Body of pancreas (tissue), 4 donors: ENCODE data around the gene STARD9. TPM values are rescaled to one million over a fixed set of nuclear protein-coding genes. Genes with fewer than 3 reads are reported as not detected.

ENCODE experiments used
- ATAC-seq: fragments of 150-250 bp; one replicate; pipeline ENCODE4 v1.9.1; 2016
- DNase-seq, 4 donors: peaks; one replicate each; pipeline ENCODE4 v3.0.0-alpha.2; 2019
- H3K27ac ChIP-seq, 4 donors: fragments of 200-600 bp; sonication (generic); 1 replicate in 3 of 4; 2 replicates in 1 of 4; pipeline versions ENCODE4 v1.5.1 to v1.6.1; 2016 to 2019; ENCODE audit warnings: mild to moderate bottlenecking in 1 of 4, mixed read lengths in 1 of 4, moderate library complexity in 1 of 4
- H3K27me3 ChIP-seq, 2 donors: fragments of 200-600 bp; sonication (generic); one replicate each; pipeline ENCODE4 v1.6.0; 2016; ENCODE audit warnings: mild to moderate bottlenecking in 1 of 2
- H3K36me3 ChIP-seq, 2 donors: fragments of 200-600 bp; sonication (generic); replicated peaks in 1 of 2; 2 replicates each; pipeline ENCODE4 v1.5.1; 2016; ENCODE audit warnings: low read depth in 2 of 2; ENCODE audit not compliant: insufficient read depth in 1 of 2
- H3K4me1 ChIP-seq: fragments of 200-600 bp; sonication (generic); one replicate; pipeline ENCODE4 v1.6.0; 2016
- H3K4me3 ChIP-seq, 2 donors: fragments of 200-600 bp; sonication (generic); 1 replicate in 1 of 2; 2 replicates in 1 of 2; pipeline ENCODE4 v1.5.1; 2016 to 2019
- H3K9me3 ChIP-seq, 3 donors: fragments of 200-600 bp; sonication (generic); 1 replicate in 2 of 3; 2 replicates in 1 of 3; pipeline ENCODE4 v1.5.1; 2016
- CTCF ChIP-seq, 7 experiments: fragments of 450-650 bp in 4 of 7; fragments of 200-600 bp in 3 of 7; sonication (generic) in 3 of 7; IDR thresholded peaks; one replicate each; pipeline ENCODE4 v1.5.1; 2016 to 2019; ENCODE audit warnings: antibody characterized with exemption in 7 of 7
- POLR2A ChIP-seq, 3 donors: fragments of 450-650 bp; IDR thresholded peaks; one replicate each; pipeline ENCODE4 v1.6.1; 2016; ENCODE audit warnings: antibody characterized with exemption in 3 of 3, mild to moderate bottlenecking in 2 of 3
- WGBS, 2 donors: methylation state at CpG; one replicate each; pipeline ENCODE4 v1.1.5; 2017; 5-methylcytosine and 5-hydroxymethylcytosine counted together
- intact Hi-C: fragments of 100-400 bp; cut with DNase I; formaldehyde crosslinking; loops from one replicate; pipeline ENCODE4 v1.15.1; 2023
- total RNA-seq, 2 donors: library from RNA; depleted of rRNA; stranded (reverse); fragments of >200 nt; gene quantifications; one replicate each; pipeline ENCODE4 v1.1.0, GENCODE V29; 2016

Gene STARD9
- total RNA-seq, 2 donors from 2014 or later: 1.3 to 4.7 TPM

DNA sequence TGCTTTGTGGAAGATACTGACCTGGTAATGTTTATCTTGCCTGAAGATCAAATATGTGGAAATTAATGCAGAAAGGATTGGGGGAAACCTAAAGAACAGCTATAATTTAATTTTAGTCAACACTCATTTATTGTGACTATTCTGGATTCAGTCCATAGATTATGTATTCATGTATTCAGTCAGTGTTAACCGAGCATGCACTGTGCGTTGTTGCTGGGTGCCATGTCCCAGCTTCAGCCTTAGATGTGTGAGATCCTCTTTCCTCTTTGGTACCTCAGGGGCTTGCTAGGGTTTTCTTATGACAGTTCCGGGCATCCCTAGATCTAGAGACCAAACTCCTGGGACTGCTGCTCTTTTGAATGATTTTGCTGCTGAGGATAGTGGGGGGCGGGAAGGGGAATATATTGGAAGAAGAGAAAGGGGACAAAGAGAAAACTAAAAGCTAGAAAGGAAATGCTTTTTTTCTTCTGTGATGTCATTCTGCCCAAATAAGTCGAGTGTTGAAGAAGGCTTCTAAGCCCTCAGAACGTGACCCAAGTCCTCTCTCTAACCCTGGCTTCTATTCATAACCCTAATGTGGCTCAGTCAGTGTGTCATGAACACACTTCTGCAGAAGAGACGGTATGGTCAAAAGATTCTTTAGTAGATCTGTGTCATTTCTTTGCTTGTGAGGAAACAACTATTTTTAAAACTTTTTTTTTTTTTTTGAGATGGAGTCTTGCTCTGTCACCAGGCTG, 33.5 kb downstream of the STARD9 start:
- ATAC-seq (no peak), DNase-seq (no peak)
- 51 to 74% methylated on average over 7 of the region's 7 CpGs for WGBS, 2 donors
- H3K9me3 ChIP-seq: no peaks in the 10 kb centered on the region
- no peak overlapping the region for H3K27ac ChIP-seq
- no peak overlapping the region for H3K4me3 ChIP-seq
- TF ChIP-seq CTCF (IDR thresholded peaks at IDR 0.05) (no peak), POLR2A (IDR thresholded peaks at IDR 0.05) (no peak)
- H3K36me3 ChIP-seq: no peaks in the 10 kb centered on the region
- intact Hi-C loops: no loop called here
- peaks cover 7% of the 10 kb centered on the region for H3K4me1 ChIP-seq
- H3K27me3 ChIP-seq: no peaks in the 10 kb centered on the region

GRCh38 chr15:42611532-42611931, 36.1 kb downstream of the STARD9 start:
- DNase-seq: no peak
- WGBS, 2 donors: 43 to 50% methylated on average over 1 of the region's 1 CpG
- Histone ChIP-seq H3K27me3 (no peaks in the 10 kb centered on the region), H3K4me1 (no peaks in the 10 kb centered on the region), H3K27ac (no peak overlapping the region), H3K9me3 (no peaks in the 10 kb centered on the region), H3K4me3 (no peak overlapping the region), H3K36me3 (no peaks in the 10 kb centered on the region)
- no peak for ATAC-seq
- intact Hi-C loops: no loop called here
- no peak for TF ChIP-seq POLR2A (IDR thresholded peaks at IDR 0.05)
- TF ChIP-seq CTCF (IDR thresholded peaks at IDR 0.05): no peak

DNA sequence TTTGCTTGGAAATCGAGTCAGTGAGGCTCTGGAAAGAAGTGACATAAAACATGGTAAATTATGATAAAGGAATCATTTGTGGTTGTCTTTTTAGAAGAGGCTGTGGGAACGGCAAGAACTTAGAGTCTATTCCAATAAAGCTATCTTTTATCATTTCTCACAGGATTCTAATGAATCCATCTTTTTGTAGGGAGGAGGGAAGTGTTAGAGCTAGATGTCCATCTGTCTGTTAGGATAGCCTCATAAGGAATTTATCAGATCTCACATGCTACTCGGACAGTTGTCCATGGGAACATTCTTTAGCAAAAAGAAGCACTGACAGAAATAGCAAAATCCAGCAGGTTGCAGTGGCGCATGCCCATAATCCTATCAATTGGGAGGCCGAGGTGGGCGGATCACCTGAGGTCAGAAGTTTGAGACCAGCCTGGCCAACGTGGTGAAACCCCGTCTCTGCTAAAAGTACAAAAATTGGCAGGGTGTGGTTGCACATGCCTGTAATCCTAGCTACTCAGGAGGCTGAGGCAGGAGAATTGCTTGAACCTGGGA, 37.0 kb downstream of the STARD9 start:
- intact Hi-C loops: no loop called here
- H3K36me3 ChIP-seq: no peaks in the 10 kb centered on the region
- ATAC-seq: no peak

DNA sequence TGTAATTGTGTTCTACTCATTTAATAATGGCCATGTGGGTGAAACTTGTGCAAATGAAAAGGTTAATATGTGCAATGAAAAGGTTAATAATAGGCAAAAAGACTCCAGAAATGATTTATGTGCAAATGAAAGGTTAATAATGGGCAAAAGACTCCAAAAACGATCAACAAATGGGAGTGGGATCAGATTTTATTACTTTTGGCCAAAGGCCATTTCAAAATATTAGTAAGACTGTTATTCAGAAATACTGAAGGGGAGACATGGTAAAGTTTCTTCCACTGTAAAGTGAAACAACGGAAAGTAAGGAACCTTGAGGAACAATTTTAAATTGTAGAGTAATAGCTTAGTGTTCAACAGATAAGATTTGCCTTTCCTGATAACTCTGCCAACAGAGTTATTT, 40.7 kb downstream of the STARD9 start:
- Histone ChIP-seq H3K36me3 (no peaks in the 10 kb centered on the region), H3K27ac (no peak overlapping the region), H3K9me3 (no peaks in the 10 kb centered on the region), H3K4me3 (no peak overlapping the region), H3K27me3 (no peaks in the 10 kb centered on the region), H3K4me1 (no peaks in the 10 kb centered on the region)
- TF ChIP-seq CTCF (IDR thresholded peaks at IDR 0.05) (no peak), POLR2A (IDR thresholded peaks at IDR 0.05) (no peak)
- WGBS, 2 donors: 9 to 15% methylated on average over 2 of the region's 2 CpGs
- DNase-seq (no peak), ATAC-seq (no peak)
- intact Hi-C loops: no loop called here

More for the DNA sequence above, 37.0 kb downstream of the STARD9 start:
- no peak for DNase-seq
- WGBS, 2 donors: 77 to 78% methylated on average over 8 of the region's 8 CpGs
- Histone ChIP-seq H3K4me1 (no peaks in the 10 kb centered on the region), H3K9me3 (no peaks in the 10 kb centered on the region), H3K27ac (no peak overlapping the region), H3K4me3 (no peak overlapping the region), H3K27me3 (no peaks in the 10 kb centered on the region)
- no peak for TF ChIP-seq POLR2A (IDR thresholded peaks at IDR 0.05)
- TF ChIP-seq CTCF (IDR thresholded peaks at IDR 0.05): no peak
